ENCODE results near the gene TMTC3.
A peak's percentile ranks its signal among the peaks of the same experiment; 100 is the strongest.

Gene TMTC3

GRCh38 chr12:88227263-88227662 lies 85.2 kb downstream of the TMTC3 start:
- peak; percentile 23 for DNase-seq (ENCODE audit: low read depth)

GRCh38 chr12:88227871-88228270 lies 85.8 kb downstream of the TMTC3 start:
- DNase-seq (ENCODE audit: low read depth) = no peak

GRCh38 chr12:88228720-88229119 lies 86.6 kb downstream of the TMTC3 start:
- no peak for DNase-seq (ENCODE audit: low read depth)

GRCh38 chr12:88230271-88230670 lies 88.2 kb downstream of the TMTC3 start:
- no peak for DNase-seq (ENCODE audit: low read depth)

- no peak for DNase-seq (ENCODE audit: low read depth)
Measured at GRCh38 chr12:88235183-88235833, 93.2 kb downstream of the TMTC3 start.

GRCh38 chr12:88237954-88238353 lies 95.8 kb downstream of the TMTC3 start:
- peak; percentile 84 for DNase-seq (ENCODE audit: low read depth)

- DNase-seq (ENCODE audit: low read depth) = no peak
Measured at GRCh38 chr12:88238406-88238805, 96.3 kb downstream of the TMTC3 start.

- DNase-seq (ENCODE audit: low read depth) = peak; percentile 99
Measured at GRCh38 chr12:88241862-88242570, 99.9 kb downstream of the TMTC3 start.

GRCh38 chr12:88242571-88242925 lies 100.4 kb downstream of the TMTC3 start:
- DNase-seq (ENCODE audit: low read depth) = peak; percentile 83

GRCh38 chr12:88242939-88243338 lies 100.8 kb downstream of the TMTC3 start:
- DNase-seq (ENCODE audit: low read depth) = no peak

GRCh38 chr12:88243982-88244381 lies 101.9 kb downstream of the TMTC3 start:
- DNase-seq (ENCODE audit: low read depth) = no peak

GRCh38 chr12:88245905-88246304 lies 103.8 kb downstream of the TMTC3 start:
- no peak for DNase-seq (ENCODE audit: low read depth)

- DNase-seq (ENCODE audit: low read depth) = peak; percentile 90
Measured at GRCh38 chr12:88247241-88247643, 105.1 kb downstream of the TMTC3 start.

GRCh38 chr12:88248606-88249005 lies 106.5 kb downstream of the TMTC3 start:
- no peak for DNase-seq (ENCODE audit: low read depth)

All from iris pigment epithelial cell (primary cell).